ENCODE results near the gene SMIM28.
"Not testable (repeated sequence)": the region's sequence is repeated elsewhere in the genome, so short reads cannot be mapped to it uniquely, and the experiment has no call there.

SMIM28 gene

DNA sequence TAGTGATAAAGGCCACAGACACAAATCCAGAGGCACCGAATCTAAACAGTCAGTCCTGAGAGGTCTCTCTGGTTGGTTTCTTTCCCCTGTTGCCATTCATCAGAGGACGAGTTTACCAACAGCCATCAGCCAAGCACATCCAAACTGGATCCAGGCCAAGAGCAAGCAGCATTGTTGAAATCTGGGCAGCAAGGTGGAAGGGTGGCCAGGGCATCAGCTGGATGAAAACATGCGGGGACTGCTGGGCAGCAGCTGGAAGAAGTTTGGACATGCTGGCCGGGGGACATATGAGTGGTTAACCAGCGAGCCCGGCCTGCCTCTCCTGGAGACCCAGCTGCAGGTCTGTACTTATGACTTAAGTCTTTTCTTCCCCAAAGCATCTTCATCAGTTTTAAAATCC is at the start of gene SMIM28:
Gene SMIM28, plus strand, starts transcription at position 62 of the 400 bp plus-strand sequence. Its CDS starts 168 bp downstream, at position 230.
- DNase-seq (ENCODE audit: low read depth in 2 of 2), result no peak

DNA sequence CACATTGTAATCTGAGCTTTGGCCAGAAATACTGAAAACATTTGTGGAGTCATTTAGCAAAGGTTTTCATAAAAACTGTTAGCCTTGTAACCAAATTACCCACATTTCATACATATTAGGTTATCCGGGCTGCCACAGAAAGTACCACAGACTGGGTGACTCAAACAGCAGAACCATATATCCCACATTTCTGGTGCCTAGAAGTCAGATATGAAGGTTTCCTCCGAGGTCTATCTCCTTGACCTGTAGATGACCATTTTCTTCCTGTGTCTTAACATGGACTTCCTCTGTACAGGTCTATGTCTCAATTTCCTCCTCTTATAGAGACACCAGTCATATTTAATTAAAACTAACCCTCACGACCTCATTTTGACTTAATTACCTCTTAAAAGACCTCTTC is 49.5 kb upstream of the SMIM28 start:
- DNase-seq (ENCODE audit: low read depth in 2 of 2), result no peak

DNA sequence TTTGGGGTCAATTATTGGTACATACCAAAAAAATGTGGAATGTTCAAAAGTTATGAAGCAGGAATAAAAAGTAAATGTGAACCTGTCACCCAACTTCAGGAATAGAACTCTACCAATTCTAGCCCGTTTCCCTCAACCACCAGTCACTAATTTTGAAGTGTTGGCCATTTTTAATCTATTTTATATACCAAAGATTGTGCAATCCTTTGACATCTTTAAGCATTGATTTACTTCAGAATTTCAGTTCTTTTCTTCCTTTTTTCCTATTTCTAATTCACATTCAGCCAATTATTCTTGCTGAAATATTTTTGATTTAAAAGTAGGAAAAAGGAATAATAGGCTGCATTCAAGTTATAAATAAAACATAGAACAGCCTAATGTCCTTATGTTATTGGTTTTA is 46.9 kb upstream of the SMIM28 start:
- DNase-seq (ENCODE audit: low read depth in 2 of 2), result no peak

DNA sequence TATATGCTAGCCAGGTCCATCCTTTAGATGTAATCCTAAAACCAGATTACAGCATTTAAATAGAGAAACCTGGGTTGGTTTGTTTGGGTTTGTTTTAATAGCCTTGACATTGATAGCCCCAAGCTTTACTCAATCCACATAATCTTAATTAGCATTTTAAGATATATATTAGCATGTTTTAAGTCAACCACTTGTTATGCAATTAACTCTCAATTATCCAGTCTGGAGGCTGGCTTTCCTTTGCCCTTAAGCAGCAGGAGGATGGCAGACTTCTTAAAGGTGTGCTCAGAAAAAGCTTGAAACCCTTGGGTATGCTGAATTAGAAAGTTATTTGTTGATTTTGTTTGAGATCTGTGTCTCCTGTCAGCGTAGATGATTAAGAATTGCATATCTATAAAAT is 46.3 kb upstream of the SMIM28 start:
- DNase-seq (ENCODE audit: low read depth in 2 of 2), result no peak

DNA sequence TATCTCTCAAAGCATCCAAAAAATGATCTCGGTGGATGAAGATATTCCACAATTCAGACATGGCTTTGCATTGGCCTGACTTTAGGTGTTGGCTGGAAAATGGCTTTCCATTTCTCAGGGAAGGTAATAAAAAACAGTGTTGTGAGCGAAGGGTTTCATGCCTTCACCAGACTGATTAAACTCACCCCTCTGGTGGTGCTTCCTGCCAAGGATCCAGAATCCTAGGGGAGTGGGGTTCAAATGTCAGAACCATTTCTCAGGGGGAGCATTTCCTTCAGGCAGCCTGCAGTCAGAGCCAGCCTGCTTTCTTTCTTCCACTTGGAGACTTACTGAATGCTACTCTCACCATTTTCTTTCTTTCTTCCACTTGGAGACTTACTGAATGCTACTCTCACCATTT is 45.7 kb upstream of the SMIM28 start:
- DNase-seq (ENCODE audit: low read depth in 2 of 2), result no peak

DNA sequence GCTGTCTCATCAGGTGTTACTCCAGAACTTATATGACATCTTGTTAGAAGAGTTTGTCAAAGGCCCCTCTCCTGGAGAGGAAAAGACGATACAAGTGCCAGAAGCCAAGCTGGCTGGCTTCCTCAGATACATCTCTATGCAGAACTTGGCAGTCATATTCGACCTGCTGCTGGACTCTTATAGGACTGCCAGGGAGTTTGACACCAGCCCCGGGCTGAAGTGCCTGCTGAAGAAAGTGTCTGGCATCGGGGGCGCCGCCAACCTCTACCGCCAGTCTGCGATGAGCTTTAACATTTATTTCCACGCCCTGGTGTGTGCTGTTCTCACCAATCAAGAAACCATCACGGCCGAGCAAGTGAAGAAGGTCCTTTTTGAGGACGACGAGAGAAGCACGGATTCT is 43.7 kb upstream of the SMIM28 start:
- DNase-seq (ENCODE audit: low read depth in 2 of 2), result no peak

DNA sequence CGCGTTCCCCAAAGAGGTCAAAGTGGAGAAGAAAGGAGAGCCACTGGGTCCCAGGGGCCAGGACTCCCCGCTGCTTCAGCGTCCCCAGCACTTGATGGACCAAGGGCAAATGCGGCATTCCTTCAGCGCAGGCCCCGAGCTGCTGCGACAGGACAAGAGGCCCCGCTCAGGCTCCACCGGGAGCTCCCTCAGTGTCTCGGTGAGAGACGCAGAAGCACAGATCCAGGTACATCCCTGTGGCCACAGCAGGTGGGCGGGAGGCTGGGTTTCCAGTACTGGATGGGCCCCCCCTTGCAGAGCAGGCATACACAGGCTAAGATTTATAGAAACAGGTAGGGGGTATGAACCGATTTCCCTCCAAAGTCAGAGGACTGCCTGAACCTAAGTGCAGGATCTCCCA is 42.7 kb upstream of the SMIM28 start:
- no peak for DNase-seq (ENCODE audit: low read depth in 2 of 2)

DNA sequence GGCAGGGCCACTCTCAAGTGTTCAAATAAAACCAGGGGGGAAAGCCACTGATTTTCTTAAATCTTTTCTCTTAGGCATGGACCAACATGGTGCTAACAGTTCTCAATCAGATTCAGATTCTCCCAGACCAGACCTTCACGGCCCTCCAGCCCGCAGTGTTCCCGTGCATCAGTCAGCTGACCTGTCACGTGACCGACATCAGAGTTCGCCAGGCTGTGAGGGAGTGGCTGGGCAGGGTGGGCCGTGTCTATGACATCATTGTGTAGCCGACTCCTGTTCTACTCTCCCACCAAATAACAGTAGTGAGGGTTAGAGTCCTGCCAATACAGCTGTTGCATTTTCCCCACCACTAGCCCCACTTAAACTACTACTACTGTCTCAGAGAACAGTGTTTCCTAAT is 41.5 kb upstream of the SMIM28 start:
- no peak for DNase-seq (ENCODE audit: low read depth in 2 of 2)

DNA sequence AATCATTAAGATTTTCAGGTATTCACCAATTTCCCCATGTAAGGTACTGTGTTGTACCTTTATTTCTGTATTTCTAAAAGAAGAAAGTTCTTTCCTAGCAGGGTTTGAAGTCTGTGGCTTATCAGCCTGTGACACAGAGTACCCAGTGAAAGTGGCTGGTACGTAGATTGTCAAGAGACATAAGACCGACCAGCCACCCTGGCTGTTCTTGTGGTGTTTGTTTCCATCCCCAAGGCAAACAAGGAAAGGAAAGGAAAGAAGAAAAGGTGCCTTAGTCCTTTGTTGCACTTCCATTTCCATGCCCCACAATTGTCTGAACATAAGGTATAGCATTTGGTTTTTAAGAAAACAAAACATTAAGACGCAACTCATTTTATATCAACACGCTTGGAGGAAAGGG is 40.6 kb upstream of the SMIM28 start:
- no peak for DNase-seq (ENCODE audit: low read depth in 2 of 2)

DNA sequence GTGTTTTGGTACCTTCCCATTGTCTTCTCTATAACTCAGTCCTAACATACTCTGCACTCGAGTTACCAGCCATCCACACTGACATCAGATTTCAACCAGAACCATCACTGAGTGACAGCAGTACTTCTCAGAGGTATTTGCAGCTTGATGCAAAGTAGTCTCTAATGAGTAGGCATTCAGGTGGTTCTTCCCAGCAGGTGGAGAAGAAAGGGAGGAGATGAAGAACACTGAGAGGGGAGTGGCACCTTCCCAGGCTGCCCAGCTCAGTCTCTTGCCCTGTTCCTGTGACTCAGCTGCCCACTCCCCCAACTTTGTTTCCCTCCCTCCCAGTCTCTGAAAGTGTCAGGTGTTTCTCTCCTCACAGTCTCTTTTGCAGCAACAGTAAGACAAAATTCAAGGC is 38.7 kb upstream of the SMIM28 start:
- no peak for DNase-seq (ENCODE audit: low read depth in 2 of 2)

DNA sequence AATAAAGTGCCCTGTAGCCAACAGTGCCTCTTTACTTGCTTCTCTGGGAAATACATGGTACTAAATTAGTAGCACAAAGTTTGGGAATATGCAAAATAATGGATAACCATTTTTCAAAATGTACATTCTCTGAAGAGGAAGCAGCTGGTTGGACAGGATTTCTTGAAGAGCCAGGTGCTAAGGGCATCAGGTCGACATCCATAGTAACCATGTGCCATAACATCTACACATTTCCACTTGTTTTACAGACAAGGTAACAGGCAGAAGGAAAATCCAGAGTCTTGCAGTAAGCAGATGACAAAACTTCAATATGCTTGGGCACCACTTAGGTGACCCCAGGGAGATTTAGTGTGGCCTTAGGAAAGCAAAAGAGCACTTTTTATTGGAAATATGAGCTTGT is 36.5 kb upstream of the SMIM28 start:
- no peak for DNase-seq (ENCODE audit: low read depth in 2 of 2)

DNA sequence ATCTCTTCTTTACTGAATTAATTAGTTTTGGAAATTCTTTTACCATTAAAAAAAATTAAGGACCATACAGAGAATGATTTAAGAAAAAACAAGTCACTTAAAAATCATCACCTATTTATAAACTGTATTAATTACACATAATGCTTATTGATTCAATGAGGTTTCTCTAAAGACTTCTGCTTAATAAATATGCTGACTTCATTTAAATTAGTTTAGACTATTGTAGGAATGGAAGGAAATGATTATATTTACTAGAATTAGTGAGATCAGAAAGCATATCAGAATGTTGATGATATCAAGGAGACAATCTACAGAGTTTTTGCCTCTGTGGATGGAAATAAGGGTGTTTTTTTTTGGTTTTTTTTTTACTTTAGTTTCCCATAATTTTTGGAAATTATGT is 34.6 kb upstream of the SMIM28 start:
- no peak for DNase-seq (ENCODE audit: low read depth in 2 of 2)

DNA sequence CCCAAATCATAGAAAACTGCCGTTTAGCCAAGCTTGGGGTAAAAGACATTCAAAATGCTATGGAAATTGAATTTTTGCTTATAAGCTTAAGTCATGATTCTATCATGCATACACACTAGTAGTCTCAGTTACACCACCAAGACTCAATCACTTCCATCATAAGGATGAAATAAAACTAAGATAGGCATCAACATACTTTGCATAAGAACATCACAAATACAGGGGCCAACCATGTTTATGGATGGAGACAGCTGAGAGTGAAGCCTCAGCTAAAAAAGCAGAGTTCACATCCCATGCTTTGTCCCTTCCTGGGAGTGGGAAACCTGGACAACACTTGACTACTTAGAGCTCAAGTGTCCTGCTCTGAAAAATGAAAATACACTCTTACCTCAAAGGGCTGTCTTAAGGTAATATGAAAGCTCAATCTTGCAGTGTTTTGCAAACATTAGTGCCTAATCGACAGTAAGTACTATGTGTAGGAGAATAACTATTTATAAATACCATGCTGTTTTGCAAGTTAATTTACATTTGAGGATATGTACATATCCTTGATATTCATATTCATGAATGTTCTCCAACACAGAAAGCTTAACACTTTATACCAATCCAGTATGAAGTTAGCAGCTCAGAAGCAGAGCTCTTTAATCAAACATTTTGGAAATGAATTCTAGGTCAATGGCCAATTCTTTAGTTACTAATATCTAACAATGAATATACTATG is 32.0 kb upstream of the SMIM28 start:
- DNase-seq (ENCODE audit: low read depth in 2 of 2), result no peak

DNA sequence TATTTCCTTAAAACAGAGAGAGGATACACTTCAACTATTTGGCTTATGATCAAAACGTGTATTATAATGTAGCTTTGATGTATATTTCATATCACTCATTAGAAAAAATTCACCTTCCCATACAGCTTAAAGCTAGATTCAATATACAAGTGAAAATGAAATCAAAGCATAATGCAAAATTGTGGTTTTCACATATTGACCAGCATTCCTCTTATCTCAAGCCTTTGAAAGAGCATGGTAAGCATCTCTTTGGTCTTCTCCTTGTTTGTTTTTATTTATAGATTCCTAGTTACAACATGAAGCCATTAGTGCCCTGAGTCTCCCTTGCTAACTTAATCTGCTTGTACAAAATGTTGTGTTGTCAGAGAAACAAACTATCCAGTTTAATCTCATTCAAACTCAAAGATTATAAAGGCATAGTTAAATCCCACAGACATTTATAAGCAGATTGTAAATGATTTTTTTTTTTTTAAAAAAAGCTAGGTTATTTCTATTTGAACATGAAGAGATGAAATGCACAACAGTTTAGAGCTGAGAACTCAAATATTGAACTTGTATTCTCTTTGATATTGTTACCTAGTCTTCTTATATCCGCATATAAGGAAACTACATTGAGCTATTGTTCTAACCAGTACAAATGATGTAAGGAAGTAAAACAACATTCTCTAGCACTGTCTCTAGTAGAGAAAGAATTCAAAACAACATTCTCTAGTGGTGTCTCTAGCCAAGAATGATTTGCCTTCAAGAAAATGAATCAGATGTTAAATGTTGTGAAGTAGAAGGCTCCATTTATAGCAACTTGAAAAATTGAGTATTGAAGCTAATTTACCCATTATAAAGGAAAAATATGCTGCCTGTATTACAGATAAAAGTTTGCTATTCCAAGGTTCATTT is 31.2 kb upstream of the SMIM28 start:
- no peak for DNase-seq (ENCODE audit: low read depth in 2 of 2)

DNA sequence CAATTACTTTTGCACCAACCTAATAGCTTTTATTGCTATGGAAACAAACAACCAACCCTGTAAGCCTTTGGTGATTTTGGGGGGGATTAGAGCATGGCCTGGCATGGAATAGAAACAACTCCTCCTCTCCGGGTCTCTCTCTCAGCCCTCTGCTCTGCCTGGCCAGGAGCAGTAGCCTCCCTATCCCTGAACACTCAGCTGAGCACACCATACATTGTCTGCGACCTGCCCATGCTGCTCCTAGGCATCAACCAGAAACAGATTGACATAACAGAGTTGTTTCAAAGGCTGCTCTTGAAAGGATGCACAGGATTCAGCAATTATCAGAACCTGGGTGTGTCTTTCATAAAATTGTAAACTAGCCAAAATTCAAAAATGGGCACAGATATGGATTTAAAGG is 29.8 kb upstream of the SMIM28 start:
- DNase-seq (ENCODE audit: low read depth in 2 of 2), result no peak

DNA sequence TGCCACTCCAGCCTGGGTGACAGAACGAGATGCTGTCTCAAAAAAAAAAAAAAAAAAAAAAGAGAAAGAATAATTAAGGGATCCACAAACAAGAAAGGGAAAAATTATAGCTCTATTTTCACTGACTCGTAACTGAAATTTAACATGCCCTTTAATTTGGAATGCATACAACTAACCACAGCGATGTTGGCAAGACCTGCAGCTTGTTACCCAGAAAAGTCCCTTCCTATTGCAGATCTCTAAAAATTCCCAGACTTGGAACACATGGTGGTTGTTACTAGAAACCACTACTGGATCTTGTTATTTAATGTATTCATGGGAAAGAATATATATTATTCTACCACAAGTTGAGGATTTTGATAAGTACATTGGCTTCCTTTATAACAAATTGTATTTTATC is 27.8 kb upstream of the SMIM28 start:
- no peak for DNase-seq (ENCODE audit: low read depth in 2 of 2)

DNA sequence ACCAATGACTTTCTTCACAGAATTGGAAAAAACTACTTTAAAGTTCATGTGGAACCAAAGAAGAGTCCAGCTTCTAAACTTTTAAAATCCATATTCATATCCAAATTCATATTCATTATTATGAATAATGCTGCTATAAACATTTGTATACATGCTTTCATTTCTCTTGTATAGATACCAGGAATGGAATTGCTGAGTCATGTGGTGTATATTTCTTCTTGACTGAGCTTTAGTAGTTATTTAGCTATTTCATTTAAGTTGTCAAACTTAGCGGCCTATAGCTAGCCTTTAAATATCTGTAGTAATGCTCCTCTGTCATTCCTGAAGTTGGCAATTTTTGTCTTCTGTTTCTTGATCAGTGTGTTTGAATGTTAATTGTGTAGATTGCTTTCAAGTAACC is 19.8 kb upstream of the SMIM28 start:
- DNase-seq (ENCODE audit: low read depth in 2 of 2), result no peak

DNA sequence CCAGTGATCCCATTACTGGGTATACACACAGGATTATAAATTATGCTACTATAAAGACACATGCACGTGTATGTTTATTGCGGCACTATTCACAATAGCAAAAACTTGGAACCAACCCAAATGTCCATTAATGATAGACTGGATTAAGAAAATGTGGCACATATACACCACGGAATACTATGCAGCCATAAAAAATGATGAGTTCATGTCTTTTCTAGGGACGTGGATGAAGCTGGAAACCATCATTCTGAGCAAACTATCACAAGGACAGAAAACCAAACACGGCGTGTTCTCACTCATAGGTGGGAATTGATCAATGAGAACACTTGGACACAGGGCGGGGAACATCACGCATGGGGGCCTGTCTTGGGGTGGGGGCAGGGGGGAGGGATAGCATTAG is 9.0 kb upstream of the SMIM28 start:
- not testable (repeated sequence) for DNase-seq (ENCODE audit: low read depth in 2 of 2)

DNA sequence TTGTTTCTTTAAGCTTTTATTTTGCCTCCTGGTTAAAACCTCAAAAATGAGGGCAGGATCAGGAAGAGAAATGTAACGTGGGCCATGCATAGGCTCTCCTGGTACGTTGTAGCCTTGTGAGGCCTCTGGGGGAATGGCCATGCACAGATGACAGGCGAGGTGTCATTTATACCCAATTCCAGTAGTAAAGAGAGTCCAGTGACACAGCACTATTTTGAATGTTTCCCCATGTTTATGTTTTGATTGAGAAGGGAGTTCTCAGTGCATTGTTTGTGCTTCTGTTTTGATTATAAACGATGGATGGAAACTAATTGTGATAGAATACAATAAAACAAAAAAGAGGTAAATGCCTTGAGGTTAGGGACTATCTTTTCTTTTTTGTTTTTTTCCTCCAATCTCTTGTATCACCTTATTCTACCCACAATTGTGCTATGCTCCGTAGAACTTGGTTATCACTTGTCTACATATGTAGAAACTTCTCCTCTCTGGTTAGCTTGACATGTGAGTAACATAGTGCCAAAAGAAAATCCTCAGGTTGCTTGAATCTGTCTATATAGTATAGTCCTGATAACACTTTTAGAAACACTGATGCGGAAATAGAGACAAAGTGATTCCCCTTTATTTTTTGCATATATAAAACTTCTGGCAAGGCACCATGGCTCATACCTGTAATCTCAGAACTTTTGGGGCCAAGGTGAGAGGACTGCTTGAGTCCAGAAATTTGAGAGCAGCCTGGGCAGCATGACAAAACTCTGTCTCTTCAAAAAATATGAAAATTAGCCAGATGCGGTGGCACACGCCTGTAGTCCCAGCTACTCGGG is 6.9 kb upstream of the SMIM28 start:
- no peak for DNase-seq (ENCODE audit: low read depth in 2 of 2)

DNA sequence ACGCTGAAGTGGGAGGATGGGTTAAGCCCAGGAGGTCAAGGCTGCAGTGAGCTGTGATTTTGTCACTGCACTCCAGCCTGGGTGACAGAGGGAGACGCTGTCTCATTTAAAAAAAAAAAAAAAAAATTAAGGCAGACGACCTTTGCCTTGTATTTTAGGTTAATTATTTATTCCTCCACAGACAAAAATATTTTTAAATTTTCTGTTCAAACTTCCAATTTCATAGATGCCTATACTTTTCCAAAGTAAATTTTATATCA is 6.3 kb upstream of the SMIM28 start:
- DNase-seq (ENCODE audit: low read depth in 2 of 2), result no peak

DNA sequence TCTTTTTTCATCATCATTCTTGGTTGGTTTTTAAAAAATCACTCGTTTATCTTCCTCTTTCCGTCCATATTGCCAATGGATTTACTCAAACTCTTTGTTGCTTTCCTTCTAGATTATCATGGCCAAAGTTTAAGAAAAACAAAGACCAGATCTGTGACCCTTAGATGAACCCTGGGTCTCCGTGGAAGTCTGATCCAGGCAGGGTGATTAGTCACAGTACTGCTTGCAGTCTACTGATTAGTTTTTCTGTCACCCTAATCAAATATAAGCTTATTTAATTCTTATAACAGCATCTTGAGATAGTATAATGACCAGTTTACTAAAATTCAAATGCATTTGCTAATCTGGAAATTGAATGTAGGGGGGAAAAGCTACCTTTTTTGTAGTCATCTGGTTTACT is 6.0 kb upstream of the SMIM28 start:
- DNase-seq (ENCODE audit: low read depth in 2 of 2), result no peak

DNA sequence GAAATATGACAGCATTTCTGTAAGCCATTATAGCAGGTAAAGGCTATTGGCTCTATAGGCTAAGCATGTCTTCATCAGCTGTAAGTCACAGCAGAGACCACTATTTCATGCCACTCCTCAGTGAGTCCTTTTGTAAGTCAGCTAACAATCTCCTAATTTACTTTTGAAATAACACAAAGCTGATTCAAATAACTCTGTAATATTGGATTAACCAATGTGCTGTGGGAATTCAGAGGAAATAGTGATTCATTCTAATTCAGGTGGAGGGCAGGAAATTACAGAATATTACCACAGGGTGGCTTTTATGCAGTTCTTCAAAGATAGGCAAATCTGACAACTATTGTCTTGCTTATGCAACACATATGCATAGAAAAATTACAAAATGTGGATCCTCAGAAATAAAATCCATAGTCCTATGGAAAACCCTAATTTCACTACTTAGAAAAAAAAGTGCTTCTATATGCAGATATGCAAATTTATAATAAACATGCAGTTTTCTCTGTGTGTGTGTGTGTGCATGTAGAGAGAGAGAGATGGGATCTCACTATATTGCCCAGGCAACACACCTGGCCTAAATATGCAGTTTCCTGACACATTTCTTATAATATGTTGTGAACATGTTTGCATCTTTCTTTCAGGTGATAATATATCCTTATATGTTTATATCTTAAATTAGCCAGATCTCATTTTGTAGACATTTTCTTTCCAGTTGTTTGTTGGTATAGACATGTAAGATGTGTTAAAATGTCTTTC is 4.8 kb upstream of the SMIM28 start:
- no peak for DNase-seq (ENCODE audit: low read depth in 2 of 2)
